RKO (cell line): ENCODE data around the gene GEMIN8.

Experiments used
- DNase-seq: peaks from one replicate; pipeline ENCODE4 v3.0.0-alpha.2; 2016; ENCODE audit warnings: low spot score

GEMIN8 gene

DNA sequence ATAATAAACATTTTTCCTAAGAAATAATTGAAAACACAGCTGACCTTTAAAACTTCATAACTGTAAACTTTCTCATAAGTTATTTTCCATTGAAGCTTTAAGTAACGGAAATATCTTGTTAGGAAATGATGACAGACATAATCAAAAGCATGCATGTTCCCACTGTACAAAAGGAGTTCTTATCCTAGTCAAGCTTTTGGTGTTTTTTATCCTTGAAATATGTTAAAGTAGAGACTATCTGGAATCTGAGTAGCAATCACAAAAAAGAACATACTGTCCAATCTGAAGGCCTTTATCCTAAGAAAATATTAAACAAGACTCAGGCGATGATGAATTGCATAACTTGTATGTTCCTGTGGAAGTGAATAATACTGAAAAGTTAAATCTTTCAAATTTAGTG is 14.4 kb downstream of the GEMIN8 start:
- no peak for DNase-seq

GRCh38 chrX:14014526-14014925 is 15.2 kb downstream of the GEMIN8 start:
- DNase-seq: no peak

GRCh38 chrX:14013054-14013453 is 16.6 kb downstream of the GEMIN8 start:
- no peak for DNase-seq

GRCh38 chrX:14010566-14010965 is 19.1 kb downstream of the GEMIN8 start:
- DNase-seq: no peak

GRCh38 chrX:14006540-14006939 is 23.2 kb downstream of the GEMIN8 start:
- DNase-seq: no peak

- DNase-seq: no peak
These were observed 25.7 kb downstream of the GEMIN8 start for GRCh38 chrX:14003876-14004425.

GRCh38 chrX:14003028-14003427 is 26.7 kb downstream of the GEMIN8 start:
- DNase-seq: no peak

- no peak for DNase-seq
These were observed 33.0 kb downstream of the GEMIN8 start for GRCh38 chrX:13996650-13997049.

GRCh38 chrX:13994536-13995080 is 35.1 kb downstream of the GEMIN8 start:
- no peak for DNase-seq

GRCh38 chrX:13994104-13994503 is 35.6 kb downstream of the GEMIN8 start:
- DNase-seq: no peak

DNA sequence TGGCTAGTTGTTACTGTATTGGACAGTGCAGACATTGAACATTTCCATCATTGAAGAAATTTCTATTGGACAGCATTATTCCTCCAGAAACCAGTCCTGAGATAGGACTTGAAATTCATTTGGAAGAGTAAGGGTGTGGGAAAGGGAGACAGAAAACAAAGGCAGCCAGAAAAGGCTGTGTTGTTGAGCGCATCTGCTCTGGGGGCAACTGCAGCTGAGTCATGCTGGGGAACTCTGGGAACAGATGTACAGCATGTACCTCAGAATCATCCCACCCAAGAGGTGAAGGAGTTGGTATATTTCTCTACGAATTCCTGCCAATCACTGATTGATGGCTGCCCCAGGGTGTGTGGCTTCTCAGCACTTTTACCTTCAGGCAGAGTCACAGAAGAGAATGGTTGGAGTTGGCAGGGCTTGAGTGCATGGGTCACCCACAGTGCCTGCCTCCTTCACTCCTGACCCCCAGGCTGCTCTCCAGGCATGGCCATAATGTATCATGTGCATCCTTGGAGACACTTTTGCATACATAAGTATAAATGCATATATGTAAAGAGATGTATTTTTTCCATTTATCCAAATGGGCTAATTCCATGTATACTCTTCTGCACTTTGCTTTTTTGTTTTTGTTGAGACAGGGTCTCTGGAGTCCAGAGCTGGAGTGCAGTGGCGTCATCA is 39.4 kb downstream of the GEMIN8 start:
- DNase-seq: no peak

DNA sequence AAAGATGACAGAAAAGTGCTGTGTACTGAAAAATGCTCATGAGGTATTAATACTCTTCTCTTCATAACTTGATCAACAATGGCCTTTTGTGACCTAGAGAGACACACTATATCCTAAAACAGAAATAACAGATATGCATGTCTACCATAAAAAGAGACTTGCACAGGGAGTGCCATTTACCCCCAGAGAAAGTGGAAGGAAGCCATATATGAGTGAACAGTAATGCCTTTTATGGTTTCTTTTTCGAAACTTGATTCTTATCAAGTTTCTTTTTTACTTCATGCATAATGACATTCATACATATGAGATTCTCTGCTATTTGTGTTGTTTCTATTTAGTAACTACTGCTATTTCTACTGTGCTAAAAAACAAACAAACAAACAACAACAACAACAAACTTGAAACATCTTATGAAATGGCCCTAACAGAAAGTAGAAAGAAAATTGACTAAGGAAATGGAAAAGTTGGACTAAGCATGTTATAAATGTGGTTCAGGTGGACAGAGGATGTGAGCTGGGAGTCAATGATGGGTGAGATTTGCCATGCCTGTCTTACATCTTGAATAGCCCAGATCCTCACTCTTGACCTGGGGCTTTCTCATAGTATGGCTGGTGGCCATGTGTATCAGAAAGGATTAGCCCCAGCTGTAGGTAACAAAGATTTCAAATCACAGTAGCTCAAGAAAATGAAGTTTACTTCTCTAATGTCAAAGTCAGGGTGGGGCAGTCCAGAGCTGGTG is 43.8 kb downstream of the GEMIN8 start:
- no peak for DNase-seq

- no peak for DNase-seq
These were observed 46.0 kb downstream of the GEMIN8 start for GRCh38 chrX:13983734-13984133.

DNA sequence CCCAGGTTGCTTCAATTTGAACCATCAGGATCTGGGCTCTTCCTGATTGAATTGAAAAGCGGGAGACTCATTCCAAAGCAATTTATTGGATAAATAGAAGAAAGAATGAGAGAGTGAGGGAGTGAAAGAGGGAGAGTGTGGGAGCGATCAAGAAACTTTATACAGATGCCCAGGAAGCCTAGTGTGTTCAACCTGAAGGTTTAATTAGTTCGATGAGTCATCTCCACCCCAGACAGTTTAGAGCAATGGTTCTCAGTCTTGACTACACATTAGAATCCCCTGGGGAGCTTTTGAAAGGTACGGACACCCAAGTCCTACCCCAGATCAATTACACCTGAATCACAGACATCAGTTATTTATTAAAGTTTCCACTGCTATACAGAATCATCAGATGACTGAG is 61.5 kb downstream of the GEMIN8 start:
- no peak for DNase-seq

DNA sequence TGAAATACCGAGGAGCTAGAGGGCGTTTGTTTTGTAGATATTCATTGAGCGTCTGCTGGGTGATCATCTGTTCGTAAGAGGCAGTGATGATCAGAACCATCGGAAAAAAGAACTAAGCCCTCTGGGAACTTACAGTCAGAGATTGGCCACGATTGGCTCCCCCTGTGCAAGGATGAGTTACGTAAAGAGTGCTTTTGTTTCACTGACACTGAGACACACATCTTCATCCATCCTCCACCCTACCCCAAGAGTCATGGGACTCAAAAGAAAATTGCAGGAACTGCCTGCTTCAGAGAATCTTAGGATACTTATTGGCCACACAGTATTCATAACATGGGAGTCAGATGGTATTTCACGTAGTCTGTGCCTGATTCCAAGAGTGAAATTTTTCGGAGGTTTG is 62.1 kb downstream of the GEMIN8 start:
- DNase-seq: no peak

GRCh38 chrX:13966793-13967125 is 62.9 kb downstream of the GEMIN8 start:
- no peak for DNase-seq

GRCh38 chrX:13966071-13966792 is 63.5 kb downstream of the GEMIN8 start:
- DNase-seq: no peak

- no peak for DNase-seq
These were observed 64.2 kb downstream of the GEMIN8 start for GRCh38 chrX:13965531-13965930.

DNA sequence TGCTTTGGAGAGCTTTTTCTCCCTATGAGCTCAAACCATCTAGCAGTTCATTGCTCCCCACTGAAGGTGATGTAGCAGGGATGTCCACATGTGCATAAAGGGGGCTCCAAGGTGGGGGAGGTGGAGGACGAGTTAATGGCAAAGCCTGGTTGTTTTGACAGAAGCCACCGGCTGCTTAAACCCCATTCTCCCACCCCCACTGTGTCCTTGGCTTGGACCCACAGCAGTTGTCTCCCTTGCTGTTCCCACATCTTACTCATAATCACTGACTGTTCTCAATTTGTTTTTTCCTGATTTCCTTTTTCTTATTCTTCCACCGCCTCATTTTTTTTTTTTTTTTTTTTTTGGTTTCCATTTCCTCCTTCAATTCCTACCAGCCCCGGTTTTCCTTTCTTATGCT is 72.7 kb downstream of the GEMIN8 start:
- DNase-seq: no peak
